Measurements from ENCODE around the gene PPP1R2C.

Gene PPP1R2C

GRCh38 chrX:42748067-42748850 is 29.7 kb downstream of the PPP1R2C start:
- DNase-seq: no peak

GRCh38 chrX:42746606-42747005 is 31.4 kb downstream of the PPP1R2C start:
- no peak for DNase-seq

GRCh38 chrX:42740456-42740855 is 37.5 kb downstream of the PPP1R2C start:
- no peak for DNase-seq

- no peak for DNase-seq
Measured at GRCh38 chrX:42739741-42740140, 38.2 kb downstream of the PPP1R2C start.

- DNase-seq: no peak
Measured at GRCh38 chrX:42739258-42739657, 38.7 kb downstream of the PPP1R2C start.

- DNase-seq: no peak
Measured at GRCh38 chrX:42738552-42738951, 39.4 kb downstream of the PPP1R2C start.

GRCh38 chrX:42735250-42735649 is 42.7 kb downstream of the PPP1R2C start:
- no peak for DNase-seq

- DNase-seq: no peak
Measured at GRCh38 chrX:42732506-42732905, 45.5 kb downstream of the PPP1R2C start.
